Astrocyte (in vitro differentiated cells and primary cell): ENCODE data around the gene TSC22D1.

ENCODE experiments used
- CTCF ChIP-seq: IDR thresholded peaks from 2 replicates; pipeline ENCODE4 v1.5.1; 2011; ENCODE audit warnings: low read depth, mild to moderate bottlenecking, inconsistent platforms, low read length, moderate library complexity; ENCODE audit not compliant: insufficient read depth
- EZH2 ChIP-seq: IDR thresholded peaks from 2 replicates; pipeline ENCODE4 v1.6.1; 2012; ENCODE audit warnings: mild to moderate bottlenecking, low read length, inconsistent platforms; ENCODE audit not compliant: insufficient read depth

- TF ChIP-seq CTCF (no peak), EZH2 (no peak)
These were observed 16.2 kb upstream of the TSC22D1 start for GRCh38 chr13:44592216-44592847.
